ENCODE data around the gene BUB1B.

The BUB1B gene

DNA sequence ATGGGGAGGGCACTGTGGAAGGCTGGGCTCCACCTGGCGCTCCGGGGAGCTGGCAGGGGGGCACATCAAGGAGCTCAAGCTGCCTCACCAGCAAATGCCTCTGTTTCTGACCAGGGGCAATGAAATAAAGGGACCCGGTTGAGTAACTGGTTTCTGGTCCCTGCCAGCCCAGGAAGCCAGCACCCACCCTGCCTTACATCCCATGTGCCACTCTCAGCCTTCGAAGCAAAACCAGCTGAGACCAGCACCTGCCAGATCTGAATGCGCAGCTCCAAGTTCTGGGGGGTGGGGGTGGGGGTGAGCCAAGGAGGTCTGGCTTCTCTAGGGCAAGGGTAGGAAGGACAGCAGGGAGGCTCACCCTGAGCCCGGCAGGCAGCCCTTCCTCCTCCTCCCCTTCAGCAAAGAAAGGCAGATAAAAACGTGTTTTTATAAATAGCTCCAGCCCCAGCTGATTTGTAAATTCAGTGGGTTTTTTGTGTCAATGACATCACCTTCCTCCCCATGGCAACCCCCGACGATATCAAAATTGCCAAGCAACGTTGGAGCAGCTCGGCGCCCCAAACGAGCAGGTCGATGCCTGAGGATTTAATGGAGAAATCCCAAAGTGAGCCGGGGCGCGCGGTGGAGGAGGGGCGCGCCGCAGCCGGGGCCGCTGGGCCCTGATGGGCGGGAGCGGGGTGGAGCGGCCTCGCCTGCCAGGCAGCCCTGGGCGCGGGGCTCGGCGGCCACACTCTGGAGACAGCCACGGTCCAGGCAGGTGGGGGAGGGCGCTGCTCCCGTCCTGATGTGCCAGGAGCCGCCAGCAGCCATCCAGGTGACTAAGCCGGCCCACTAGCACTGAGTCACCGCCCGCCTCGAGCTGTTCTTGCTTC is 77.9 kb downstream of the BUB1B start, which contains the start of gene PAK6:
PAK6 (plus strand) TSS at position 532 of the 872 bp plus-strand sequence. CDS start 25,723 bp downstream, outside the sequence.
- FAIRE-seq: peak; percentile 73
- peak; percentile 56 for DNase-seq (ENCODE audit: insufficient read length, low spot score)

DNA sequence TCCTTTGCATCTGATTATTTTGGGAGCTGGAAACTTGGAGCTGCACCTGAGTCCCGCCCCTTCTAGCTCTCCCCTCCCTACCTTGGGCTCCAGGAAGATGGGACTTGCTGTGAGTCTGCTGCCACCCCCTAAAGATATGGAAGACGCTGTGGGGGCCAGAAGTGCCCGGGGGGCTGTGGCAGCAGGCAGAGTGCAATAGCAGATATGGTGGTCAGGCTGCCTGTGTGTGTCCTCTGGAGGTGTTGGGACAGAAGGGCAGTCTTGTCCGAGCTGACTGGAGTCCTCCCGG is 78.5 kb downstream of the BUB1B start:
- DNase-seq (ENCODE audit: insufficient read length, low spot score) (no peak), FAIRE-seq (no peak)

GRCh38 chr15:40239693-40240618 is 79.1 kb downstream of the BUB1B start:
- FAIRE-seq: no peak
- no peak for DNase-seq (ENCODE audit: insufficient read length, low spot score)

GRCh38 chr15:40240619-40241221 is 79.9 kb downstream of the BUB1B start:
- no peak for DNase-seq (ENCODE audit: insufficient read length, low spot score)
- no peak for FAIRE-seq

- no peak for FAIRE-seq
- no peak for DNase-seq (ENCODE audit: insufficient read length, low spot score)
Observed at GRCh38 chr15:40241269-40242212, 80.7 kb downstream of the BUB1B start.

- FAIRE-seq: no peak
- DNase-seq (ENCODE audit: insufficient read length, low spot score): no peak
Observed at GRCh38 chr15:40242213-40242599, 81.3 kb downstream of the BUB1B start.

DNA sequence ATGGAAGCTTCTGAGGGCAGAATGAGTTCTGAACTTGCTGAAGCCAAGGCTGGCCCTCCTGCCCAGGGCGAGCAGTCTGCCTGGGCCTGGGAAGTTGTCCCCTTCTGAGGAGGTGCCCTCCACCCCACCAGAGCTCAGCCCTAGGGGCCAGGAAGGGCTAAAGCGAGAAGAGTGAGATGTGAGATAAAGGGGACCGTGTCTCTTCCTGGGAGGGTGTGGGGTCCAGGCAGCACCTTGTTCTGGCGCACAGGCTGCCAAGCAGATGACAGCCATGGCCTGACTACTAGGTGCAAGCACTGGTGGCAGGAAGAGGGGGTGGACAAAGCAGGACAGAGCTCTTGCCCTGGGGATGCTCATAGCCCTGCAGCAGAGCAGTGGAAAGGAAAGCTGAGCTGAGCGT is 81.7 kb downstream of the BUB1B start:
- no peak for FAIRE-seq
- DNase-seq (ENCODE audit: insufficient read length, low spot score): no peak

- DNase-seq (ENCODE audit: insufficient read length, low spot score) (no peak), FAIRE-seq (no peak)
Observed at GRCh38 chr15:40243126-40243810, 82.4 kb downstream of the BUB1B start.

DNA sequence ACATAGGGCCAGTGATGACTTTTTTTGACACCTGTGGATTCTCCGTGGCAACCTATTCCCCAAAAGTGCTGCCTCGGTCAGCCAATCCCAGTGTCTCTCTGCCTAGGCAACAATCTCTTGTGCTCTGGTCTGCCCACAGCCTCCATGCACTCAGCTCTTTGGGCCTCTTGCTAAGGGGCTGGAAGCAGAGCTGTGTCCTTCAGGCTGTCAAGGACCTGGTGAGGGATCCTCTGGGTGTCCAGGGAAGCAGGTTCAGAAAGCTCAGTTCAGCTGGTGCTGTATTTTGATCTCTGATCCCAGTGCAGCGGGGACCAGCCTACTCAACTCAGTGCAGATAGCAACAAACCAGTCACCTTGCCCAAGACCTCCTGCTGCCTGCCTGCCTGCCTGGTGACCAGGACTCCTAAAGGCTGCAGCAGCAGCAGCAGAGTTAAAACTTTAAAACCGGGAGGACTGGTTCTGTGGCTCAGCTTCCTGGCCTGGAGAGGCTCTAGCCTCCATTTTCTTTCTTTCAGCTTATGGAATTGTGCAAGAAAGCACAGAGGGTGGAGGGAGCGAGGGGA is 84.2 kb downstream of the BUB1B start:
- DNase-seq (ENCODE audit: insufficient read length, low spot score) (no peak), FAIRE-seq (no peak)

DNA sequence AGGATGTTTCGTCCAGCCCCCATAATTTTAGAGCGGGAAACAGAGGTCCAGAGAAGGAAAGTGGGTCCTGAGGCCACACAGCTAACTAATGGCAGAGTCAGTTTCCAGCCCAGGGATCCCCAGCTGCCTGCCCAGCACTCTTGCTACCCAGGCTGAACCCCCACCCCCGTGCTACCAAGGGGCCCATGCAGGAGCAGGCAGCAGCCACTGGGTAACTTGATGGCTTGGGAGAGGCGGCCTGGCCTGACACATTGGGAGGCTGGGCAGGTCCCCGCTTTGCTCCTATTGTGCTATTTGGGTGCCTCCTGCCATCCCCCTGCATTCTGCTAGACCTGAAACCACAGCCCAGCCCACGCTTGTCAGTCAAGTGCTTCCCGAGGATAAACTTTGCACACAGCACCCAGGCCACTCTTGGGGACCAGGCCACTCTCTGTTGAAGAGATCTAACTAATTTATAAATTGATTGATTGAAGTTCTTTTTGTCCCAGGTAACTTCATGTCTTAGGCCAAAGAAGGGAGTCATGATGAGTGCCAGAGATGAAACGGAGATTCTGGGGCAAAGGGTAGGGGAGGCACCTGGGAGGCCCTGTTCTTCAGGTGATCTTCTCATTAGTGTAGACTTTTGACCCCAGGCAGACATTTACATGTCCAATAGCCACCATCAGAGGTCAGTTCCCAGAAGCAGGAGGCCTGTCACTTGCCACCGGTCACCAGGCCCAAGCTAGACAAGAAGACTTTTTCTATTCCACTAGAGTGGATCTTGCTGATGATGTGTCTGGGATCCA is 85.0 kb downstream of the BUB1B start:
- DNase-seq (ENCODE audit: insufficient read length, low spot score) (no peak), FAIRE-seq (no peak)

DNA sequence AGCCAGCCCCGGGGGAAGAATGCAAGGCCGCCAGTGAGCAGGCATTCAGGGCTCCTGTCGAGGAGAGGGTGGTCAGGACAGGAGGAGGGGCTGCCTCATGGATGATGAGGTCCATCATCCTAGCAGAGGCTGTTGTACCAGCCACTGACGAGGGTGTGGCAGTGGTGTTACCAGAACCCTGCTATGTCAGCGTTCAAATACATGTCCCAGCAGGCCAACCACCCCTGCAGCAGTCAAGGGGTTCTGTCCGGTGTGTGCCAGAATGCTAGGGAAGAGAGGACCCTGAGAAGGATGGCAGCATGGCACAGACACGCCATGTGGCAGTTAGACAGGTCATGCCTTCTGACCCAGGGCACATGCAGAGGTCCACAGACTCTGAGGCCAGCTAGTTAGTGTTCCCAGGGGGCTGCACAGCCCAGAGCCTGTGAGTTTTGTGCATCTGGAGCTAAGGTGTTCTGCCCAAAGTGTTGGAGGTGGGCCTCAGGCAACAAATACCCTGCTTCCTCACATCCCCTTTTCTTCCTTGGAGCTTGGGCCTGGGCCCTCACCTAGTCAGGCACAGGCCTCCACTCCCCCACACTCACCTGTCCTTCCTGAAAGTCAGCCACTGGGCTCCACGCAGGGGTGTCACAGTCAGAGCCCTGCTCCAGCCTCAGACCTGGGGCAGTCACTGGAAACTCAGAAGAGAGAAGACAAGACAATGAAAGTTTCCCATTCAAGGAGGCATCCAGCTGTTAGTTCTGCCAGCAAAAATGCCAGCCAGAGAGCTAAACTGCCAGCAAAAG is 85.8 kb downstream of the BUB1B start:
- no peak for DNase-seq (ENCODE audit: insufficient read length, low spot score)
- FAIRE-seq: no peak

DNA sequence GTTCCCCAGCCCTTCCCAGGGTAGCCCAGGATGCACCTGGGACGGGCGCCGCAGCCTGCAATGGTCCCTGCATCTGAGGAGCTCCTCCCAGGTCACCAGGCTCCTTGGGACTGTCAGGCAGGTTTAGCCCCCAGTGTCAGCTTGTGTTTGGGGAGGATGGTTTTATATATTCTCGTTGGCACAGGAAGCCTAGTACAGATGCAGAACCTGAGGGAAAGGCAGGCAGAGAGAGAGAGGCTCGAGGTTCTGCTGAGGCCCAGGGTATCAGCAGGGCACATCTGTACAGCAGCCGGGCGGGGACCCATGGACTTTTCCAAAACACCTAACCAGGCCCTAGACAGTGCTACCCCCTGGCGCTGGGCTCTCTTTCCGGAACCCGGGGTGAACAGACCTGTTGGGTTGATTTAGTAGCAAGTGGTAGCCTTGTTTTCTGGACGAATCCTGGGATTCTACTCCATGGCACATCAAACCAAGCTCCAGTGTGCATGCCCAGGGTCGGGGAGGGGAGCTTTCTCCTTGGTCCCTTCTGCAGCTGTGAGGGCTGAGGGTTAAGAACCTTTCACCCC is 86.6 kb downstream of the BUB1B start:
- no peak for DNase-seq (ENCODE audit: insufficient read length, low spot score)
- no peak for FAIRE-seq

DNA sequence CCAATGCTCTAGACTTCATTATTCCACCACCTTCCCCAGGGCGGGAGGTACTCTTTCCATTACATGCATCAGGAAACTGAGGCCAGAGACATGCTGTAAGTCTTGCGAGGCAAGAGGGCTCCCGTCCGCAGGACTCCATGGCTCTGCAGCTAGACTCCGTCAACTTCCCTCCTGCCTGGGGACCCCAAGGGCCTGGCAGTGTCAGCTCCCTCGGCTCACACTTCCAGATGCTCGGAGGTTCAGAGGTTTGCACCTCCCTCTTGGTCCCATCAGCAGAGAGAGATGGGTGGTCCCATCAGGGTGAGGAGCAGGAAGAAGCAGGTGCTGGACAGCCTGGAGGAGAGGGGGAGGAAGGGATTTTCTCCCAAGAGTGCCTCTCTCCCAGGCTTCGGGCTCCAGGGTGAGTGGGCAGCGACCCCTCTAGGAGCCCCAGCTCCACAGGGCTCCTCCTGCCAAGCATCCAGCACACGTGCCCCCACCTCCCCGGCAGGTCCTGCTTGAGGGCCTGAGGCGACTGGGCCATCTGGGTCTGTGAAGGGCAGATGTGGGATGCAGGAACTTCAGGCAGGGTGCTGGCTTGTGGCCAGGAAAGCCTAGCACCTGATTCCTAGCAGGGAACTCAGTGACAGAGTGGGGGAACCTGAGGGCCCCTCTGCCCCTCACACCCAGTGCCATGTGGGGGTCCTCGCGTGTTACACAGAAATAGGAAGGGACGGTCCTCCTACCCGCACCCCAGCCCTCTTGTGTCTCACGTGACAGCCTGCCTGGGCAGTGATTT is 87.3 kb downstream of the BUB1B start:
- no peak for FAIRE-seq
- no peak for DNase-seq (ENCODE audit: insufficient read length, low spot score)

- FAIRE-seq (peak; percentile 40), DNase-seq (ENCODE audit: insufficient read length, low spot score) (no peak)
Observed at GRCh38 chr15:40249477-40250303, 88.8 kb downstream of the BUB1B start.

DNA sequence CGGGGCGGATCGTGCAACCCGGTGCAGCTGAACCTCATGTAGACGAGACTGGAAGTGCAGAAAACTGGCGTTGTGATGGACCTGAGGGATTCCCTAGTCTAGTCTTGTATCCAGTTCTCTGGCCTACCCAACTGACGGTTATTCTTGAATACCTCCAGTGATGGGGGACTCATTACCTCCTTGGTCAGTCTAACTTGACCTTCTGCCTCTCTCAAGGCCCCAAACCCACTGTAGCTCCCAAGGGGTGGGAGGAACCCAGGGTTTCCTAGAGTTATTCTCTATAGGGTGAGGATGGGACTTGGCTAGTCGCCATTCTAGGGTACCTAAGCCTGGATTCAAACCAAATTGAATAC is 89.4 kb downstream of the BUB1B start:
- no peak for DNase-seq (ENCODE audit: insufficient read length, low spot score)
- no peak for FAIRE-seq
